Type B pancreatic cell (in vitro differentiated cells): ENCODE data around the gene ADAM19. TPM values are rescaled to one million over a fixed set of nuclear protein-coding genes. Genes with fewer than 3 reads are reported as not detected.

Experiments used
- DNase-seq: peaks from one replicate; pipeline ENCODE4 v3.0.0; 2021; ENCODE audit warnings: mixed read lengths; ENCODE audit not compliant: unreplicated experiment; ENCODE audit errors: extremely low spot score
- H3K27ac Mint-ChIP-seq: 2 replicates; pipeline ENCODE4 v1.8.0; 2021; ENCODE audit warnings: mild to moderate bottlenecking, mixed read lengths
- H3K27me3 Mint-ChIP-seq: 2 replicates; pipeline ENCODE4 v1.8.0; 2021; ENCODE audit warnings: mixed read lengths
- H3K36me3 Mint-ChIP-seq: 2 replicates; pipeline ENCODE4 v1.8.0; 2021; ENCODE audit warnings: mixed read lengths
- H3K4me1 Mint-ChIP-seq: one replicate; pipeline ENCODE4 v1.8.0; 2021; ENCODE audit warnings: mixed read lengths; ENCODE audit not compliant: unreplicated experiment
- H3K4me3 Mint-ChIP-seq: 2 replicates; pipeline ENCODE4 v1.8.0; 2021; ENCODE audit warnings: mild to moderate bottlenecking, mixed read lengths
- H3K9me3 Mint-ChIP-seq: 2 replicates; pipeline ENCODE4 v1.8.0; 2021; ENCODE audit warnings: mixed read lengths
- long read RNA-seq: library from polyadenylated mRNA; unstranded; transcript quantifications from one replicate; pipeline ENCODE4 v2.0.0, GENCODE V29; 2020
- total RNA-seq: library from RNA; stranded (reverse); gene quantifications from 2 replicates; pipeline ENCODE4 v1.2.1, GENCODE V29; 2021; ENCODE audit warnings: low replicate concordance
- TF ChIP-seq, protein P1 (sequence below): fragments of 200-600 bp; sonication (generic); conservative IDR thresholded peaks from 2 replicates; pipeline ENCODE4 v1.5.0; 2021; ENCODE audit warnings: antibody characterized with exemption, mild to moderate bottlenecking

ADAM19 gene
- 9.3 and 15.8 TPM in 2 replicates for total RNA-seq
- long read RNA-seq, partial matches to known transcripts, result 2 of 3 reads
- long read RNA-seq, other reads (novel, unspliced or antisense), result 1 of 3 reads

DNA sequence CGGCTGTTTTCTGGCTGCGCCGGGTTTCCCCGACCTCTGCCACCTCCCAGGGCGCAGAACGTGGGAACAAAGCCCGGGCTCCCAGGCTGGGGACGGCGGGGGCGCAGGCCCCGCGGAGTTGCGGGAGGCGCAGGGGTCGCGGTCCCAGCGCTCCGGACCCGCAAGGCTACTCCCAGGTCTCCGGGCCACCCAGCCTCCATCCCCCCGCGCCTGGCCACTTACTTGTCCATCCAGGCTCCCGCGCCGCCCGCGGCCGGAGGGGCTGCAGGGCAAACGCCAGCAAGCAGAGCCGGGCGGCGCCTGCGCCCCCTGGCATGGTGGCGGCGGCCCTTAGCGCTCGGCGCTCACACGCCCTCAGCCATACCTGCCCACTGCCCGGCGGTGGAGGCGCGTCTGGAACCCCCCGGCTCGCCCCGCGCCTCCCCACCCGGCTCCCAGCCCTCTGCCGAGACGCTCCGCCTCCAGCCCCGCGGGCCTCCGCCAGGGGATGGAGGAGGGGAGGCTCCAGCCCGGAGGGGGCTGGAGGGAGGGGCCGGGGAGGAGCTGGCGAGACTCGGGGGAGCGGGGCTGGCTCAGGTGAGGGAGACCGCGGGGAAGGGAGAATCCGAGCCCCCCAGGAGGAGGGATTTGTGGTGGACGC is at the start of gene ADAM19:
TSS of gene ADAM19 (minus strand) at position 395 of the 640 bp plus-strand sequence. CDS start at position 316, 79 bp downstream.
- TF ChIP-seq, protein P1, sequence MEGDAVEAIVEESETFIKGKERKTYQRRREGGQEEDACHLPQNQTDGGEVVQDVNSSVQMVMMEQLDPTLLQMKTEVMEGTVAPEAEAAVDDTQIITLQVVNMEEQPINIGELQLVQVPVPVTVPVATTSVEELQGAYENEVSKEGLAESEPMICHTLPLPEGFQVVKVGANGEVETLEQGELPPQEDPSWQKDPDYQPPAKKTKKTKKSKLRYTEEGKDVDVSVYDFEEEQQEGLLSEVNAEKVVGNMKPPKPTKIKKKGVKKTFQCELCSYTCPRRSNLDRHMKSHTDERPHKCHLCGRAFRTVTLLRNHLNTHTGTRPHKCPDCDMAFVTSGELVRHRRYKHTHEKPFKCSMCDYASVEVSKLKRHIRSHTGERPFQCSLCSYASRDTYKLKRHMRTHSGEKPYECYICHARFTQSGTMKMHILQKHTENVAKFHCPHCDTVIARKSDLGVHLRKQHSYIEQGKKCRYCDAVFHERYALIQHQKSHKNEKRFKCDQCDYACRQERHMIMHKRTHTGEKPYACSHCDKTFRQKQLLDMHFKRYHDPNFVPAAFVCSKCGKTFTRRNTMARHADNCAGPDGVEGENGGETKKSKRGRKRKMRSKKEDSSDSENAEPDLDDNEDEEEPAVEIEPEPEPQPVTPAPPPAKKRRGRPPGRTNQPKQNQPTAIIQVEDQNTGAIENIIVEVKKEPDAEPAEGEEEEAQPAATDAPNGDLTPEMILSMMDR, result peak; percentile 62
- peaks cover 41% of the 10 kb centered on the region for H3K27me3 Mint-ChIP-seq
- peak within 1 kb of the TSS; percentile 98 for H3K4me3 Mint-ChIP-seq
- H3K27ac Mint-ChIP-seq, result peak within 1 kb of the TSS; percentile 71
- H3K9me3 Mint-ChIP-seq, result no peaks in the 10 kb centered on the region
- peak; percentile 78 for DNase-seq
- no peaks in the 10 kb centered on the region for H3K36me3 Mint-ChIP-seq
- H3K4me1 Mint-ChIP-seq, result peaks cover 16% of the 10 kb centered on the region

GRCh38 chr5:157624144-157624543 is 48.6 kb upstream of the ADAM19 start:
- H3K27ac Mint-ChIP-seq, result no peak overlapping the region
- H3K4me1 Mint-ChIP-seq, result no peaks in the 10 kb centered on the region
- no peak for DNase-seq
- TF ChIP-seq, protein P1, result no peak
- H3K4me3 Mint-ChIP-seq, result no peak overlapping the region
- no peaks in the 10 kb centered on the region for H3K27me3 Mint-ChIP-seq
- H3K36me3 Mint-ChIP-seq, result no peaks in the 10 kb centered on the region
- H3K9me3 Mint-ChIP-seq, result no peaks in the 10 kb centered on the region

DNA sequence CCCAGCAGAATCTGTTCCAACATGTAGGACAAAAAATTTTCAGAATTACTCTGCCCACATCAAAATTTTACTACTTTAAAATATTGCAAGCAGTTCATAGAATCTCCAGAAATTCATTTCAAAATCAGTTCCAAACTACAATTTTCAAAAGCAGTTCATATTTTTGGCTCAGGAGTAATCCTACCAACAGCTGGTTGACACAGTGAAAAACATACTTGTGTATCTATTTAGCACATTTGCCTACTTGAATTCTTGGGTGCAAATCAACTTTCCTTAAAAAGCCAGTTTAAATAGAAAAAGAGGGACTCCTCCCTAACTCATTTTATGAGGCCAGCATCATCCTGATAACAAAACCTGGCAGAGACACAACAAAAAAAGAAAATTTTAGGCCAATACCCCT is 45.2 kb upstream of the ADAM19 start:
- no peak overlapping the region for H3K4me3 Mint-ChIP-seq
- no peaks in the 10 kb centered on the region for H3K36me3 Mint-ChIP-seq
- TF ChIP-seq, protein P1, result no peak
- H3K9me3 Mint-ChIP-seq, result no peaks in the 10 kb centered on the region
- H3K27ac Mint-ChIP-seq, result no peak overlapping the region
- no peaks in the 10 kb centered on the region for H3K27me3 Mint-ChIP-seq
- no peak for DNase-seq
- no peaks in the 10 kb centered on the region for H3K4me1 Mint-ChIP-seq

DNA sequence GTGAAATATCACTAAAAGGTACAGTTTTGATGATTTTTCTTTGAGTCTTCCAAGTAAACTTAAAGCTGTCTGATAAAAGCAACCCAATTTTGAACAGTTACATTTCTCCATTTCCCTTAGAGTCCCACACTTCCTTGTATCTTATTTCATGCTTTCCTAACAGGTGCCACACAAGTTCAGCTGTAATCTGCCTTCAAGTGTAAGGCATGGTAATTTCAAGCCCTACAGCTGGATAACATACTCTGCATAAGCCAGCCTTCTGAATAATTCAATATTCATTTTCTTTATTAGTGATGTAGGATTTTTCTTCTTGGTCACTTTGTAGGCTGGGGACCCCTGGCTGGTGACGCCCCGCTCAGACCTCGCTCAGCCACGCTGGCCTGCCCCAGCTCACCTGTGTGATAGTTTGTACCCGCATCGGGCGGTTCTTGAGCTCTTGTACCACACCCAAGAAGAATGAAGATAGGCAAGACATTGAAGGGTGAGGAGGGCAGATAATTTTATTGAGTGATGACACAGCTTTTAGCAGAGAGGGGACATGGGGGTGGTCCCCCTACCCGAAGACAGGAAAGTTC is 42.7 kb upstream of the ADAM19 start:
- Mint-ChIP-seq H3K27me3 (no peaks in the 10 kb centered on the region), H3K4me3 (no peak overlapping the region), H3K36me3 (no peaks in the 10 kb centered on the region), H3K27ac (no peak overlapping the region), H3K4me1 (no peaks in the 10 kb centered on the region), H3K9me3 (no peaks in the 10 kb centered on the region)
- DNase-seq, result no peak
- TF ChIP-seq, protein P1, result no peak

DNA sequence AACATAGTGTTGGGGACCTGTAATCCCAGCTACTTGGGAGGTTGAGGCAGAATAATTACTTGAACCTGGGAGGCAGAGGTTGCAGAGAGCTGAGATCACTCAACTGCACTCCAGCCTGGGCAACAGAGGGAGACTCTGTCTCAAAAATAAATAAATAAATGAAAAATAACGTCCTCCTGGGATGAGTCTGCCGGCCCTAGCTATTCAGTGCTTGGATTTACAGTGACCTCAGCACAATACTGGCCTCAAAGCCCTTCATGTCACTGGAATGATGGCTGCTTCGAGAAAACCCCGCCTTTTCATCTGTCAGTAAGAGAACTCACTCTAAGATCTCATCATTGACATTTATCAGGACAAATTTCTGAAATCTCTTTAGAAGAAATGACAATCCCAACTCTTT is 41.2 kb upstream of the ADAM19 start:
- H3K4me3 Mint-ChIP-seq, result no peak overlapping the region
- H3K27ac Mint-ChIP-seq, result no peak overlapping the region

More for the DNA sequence above, 41.2 kb upstream of the ADAM19 start:
- Mint-ChIP-seq H3K4me1 (peaks cover 14% of the 10 kb centered on the region), H3K36me3 (no peaks in the 10 kb centered on the region), H3K27me3 (no peaks in the 10 kb centered on the region), H3K9me3 (no peaks in the 10 kb centered on the region)
- no peak for DNase-seq
- TF ChIP-seq, protein P1, result no peak
